Progenitor cell of endocrine pancreas (in vitro differentiated cells): ENCODE measurements around the gene LGALS3BP. TPM values are rescaled to one million over a fixed set of nuclear protein-coding genes. Genes with fewer than 3 reads are reported as not detected.

ENCODE experiments used
- DNase-seq: peaks from one replicate; pipeline ENCODE4 v3.0.0; 2021; ENCODE audit warnings: low spot score; ENCODE audit not compliant: unreplicated experiment
- H3K27ac Mint-ChIP-seq: 2 replicates; pipeline ENCODE4 v1.8.0; 2021; ENCODE audit warnings: mild to moderate bottlenecking, moderate library complexity, mixed read lengths
- H3K27me3 Mint-ChIP-seq: 2 replicates; pipeline ENCODE4 v1.8.0; 2021; ENCODE audit warnings: mixed read lengths
- H3K36me3 Mint-ChIP-seq: 2 replicates; pipeline ENCODE4 v1.8.0; 2022; ENCODE audit warnings: mixed read lengths; ENCODE audit not compliant: insufficient read depth
- H3K4me1 Mint-ChIP-seq: 2 replicates; pipeline ENCODE4 v1.8.0; 2021; ENCODE audit warnings: low read depth, mixed read lengths
- H3K4me3 Mint-ChIP-seq: 2 replicates; pipeline ENCODE4 v1.8.0; 2021; ENCODE audit warnings: low read depth, mild to moderate bottlenecking, moderate library complexity, mixed read lengths
- H3K9me3 Mint-ChIP-seq: 2 replicates; pipeline ENCODE4 v1.8.0; 2021; ENCODE audit warnings: low read depth, mixed read lengths
- long read RNA-seq: library from polyadenylated mRNA; unstranded; transcript quantifications from one replicate; pipeline ENCODE4 v2.0.0, GENCODE V29; 2020
- total RNA-seq: library from RNA; stranded (reverse); gene quantifications from 2 replicates; pipeline ENCODE4 v1.2.1, GENCODE V29; 2021
- TF ChIP-seq, protein P1 (sequence below): fragments of 200-600 bp; sonication (generic); IDR thresholded peaks from one replicate; pipeline ENCODE4 v1.5.0; 2021; ENCODE audit warnings: antibody characterized with exemption, mild to moderate bottlenecking; ENCODE audit not compliant: unreplicated experiment

Gene LGALS3BP, protein sequence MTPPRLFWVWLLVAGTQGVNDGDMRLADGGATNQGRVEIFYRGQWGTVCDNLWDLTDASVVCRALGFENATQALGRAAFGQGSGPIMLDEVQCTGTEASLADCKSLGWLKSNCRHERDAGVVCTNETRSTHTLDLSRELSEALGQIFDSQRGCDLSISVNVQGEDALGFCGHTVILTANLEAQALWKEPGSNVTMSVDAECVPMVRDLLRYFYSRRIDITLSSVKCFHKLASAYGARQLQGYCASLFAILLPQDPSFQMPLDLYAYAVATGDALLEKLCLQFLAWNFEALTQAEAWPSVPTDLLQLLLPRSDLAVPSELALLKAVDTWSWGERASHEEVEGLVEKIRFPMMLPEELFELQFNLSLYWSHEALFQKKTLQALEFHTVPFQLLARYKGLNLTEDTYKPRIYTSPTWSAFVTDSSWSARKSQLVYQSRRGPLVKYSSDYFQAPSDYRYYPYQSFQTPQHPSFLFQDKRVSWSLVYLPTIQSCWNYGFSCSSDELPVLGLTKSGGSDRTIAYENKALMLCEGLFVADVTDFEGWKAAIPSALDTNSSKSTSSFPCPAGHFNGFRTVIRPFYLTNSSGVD
- 69.5 and 72.5 TPM in 2 replicates for total RNA-seq
- long read RNA-seq, transcript LGALS3BP-201 (6 exons, 2,405 nt) = major isoform, 141 of 152 reads
- long read RNA-seq, partial matches to known transcripts = 2 of 152 reads
- long read RNA-seq, other reads (novel, unspliced or antisense) = 5 of 152 reads

DNA sequence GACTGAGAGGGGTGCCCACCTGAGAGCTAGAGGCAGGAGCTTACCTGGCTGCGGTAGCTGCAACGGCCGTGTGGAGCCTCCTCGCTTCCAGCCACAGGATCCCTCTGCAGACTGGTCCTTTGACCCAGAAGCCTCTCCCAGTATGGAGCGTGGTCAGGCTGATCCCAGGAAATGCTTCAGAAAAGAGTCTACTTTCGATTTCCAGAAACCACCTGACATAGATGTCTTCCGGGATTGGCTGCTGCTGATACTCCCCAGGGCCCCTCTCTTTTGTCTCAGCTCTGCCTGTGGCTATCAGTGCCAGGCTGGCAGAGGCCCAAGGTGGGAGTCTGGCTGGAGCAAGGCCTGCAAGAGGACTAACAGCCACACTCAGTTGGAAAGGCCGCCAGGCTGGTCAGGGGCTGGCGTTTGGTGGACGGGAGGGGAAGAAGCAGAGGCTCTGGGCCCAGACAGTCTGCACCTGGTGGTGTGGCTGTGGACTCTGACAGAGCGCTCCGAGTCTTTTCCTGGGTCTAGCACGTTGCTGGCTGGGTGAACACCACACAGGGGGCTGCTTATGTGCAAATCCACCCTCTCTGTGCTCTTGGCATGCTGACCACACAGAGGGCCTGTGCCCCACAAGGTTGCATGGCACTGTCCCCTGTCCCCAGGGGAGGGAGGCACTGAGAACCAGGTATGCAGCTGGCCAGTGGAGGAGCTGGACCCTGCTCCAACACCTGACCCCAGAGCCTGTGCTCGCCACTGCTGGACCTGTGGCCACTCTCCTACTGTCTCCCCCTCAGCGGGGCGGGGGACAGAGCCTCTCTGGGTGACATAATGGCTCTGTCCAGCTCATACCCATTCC is at the start of gene LGALS3BP:
LGALS3BP (minus strand) TSS at position 144 of the 844 bp plus-strand sequence. CDS start 2,732 bp downstream, outside the sequence.
- H3K4me3 Mint-ChIP-seq = peak within 1 kb of the TSS; percentile 40
- H3K36me3 Mint-ChIP-seq = no peaks in the 10 kb centered on the region
- H3K9me3 Mint-ChIP-seq = no peaks in the 10 kb centered on the region
- peak; percentile 19 for DNase-seq
- no peaks in the 10 kb centered on the region for H3K27me3 Mint-ChIP-seq
- TF ChIP-seq, protein P1, sequence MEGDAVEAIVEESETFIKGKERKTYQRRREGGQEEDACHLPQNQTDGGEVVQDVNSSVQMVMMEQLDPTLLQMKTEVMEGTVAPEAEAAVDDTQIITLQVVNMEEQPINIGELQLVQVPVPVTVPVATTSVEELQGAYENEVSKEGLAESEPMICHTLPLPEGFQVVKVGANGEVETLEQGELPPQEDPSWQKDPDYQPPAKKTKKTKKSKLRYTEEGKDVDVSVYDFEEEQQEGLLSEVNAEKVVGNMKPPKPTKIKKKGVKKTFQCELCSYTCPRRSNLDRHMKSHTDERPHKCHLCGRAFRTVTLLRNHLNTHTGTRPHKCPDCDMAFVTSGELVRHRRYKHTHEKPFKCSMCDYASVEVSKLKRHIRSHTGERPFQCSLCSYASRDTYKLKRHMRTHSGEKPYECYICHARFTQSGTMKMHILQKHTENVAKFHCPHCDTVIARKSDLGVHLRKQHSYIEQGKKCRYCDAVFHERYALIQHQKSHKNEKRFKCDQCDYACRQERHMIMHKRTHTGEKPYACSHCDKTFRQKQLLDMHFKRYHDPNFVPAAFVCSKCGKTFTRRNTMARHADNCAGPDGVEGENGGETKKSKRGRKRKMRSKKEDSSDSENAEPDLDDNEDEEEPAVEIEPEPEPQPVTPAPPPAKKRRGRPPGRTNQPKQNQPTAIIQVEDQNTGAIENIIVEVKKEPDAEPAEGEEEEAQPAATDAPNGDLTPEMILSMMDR = no peak
- peak within 1 kb of the TSS; percentile 81 for H3K27ac Mint-ChIP-seq
- H3K4me1 Mint-ChIP-seq = peaks cover 3% of the 10 kb centered on the region

DNA sequence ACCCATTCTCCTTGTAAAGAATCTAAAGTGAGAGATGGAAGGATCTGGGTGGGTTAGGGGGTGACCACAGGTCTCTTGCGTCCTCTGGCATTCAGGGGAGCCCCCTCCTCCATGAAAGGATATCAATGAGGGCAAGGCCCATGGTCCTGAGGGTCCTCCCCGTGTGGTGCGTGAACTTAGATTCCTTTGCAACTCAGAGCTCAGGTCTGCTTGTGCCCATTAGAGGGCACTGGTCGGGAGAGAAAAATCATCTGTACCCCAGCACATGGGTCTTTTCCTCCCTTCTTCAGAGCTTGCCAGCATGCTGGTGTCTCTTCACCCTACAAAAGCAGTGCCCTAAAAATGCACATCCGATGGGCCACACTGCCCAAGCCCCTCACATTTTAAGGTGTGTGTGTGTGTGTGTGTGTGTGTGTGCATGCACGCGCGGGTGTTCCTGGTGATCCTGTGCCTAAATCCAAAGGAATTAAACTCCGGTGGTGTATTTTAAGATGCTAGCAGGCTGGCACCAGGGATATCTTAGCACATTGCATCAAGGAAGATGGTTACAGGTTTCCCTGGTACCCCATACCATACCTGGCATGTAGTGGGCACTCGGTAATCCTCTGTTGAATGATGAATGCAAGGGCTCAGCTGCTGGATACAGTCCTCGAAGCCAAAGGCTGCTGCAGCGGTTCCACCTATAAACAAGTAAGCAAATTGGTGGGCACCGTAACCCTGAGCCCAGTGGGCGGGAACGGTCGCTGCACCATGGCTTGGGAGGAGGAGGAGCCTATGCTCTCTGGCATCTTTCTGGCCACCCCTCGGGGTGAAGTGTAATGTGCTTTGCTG is 49.0 kb upstream of the LGALS3BP start:
- H3K27me3 Mint-ChIP-seq = peaks cover 60% of the 10 kb centered on the region
- H3K4me1 Mint-ChIP-seq = peaks cover 8% of the 10 kb centered on the region
- no peaks in the 10 kb centered on the region for H3K36me3 Mint-ChIP-seq
- H3K9me3 Mint-ChIP-seq = no peaks in the 10 kb centered on the region
- no peak overlapping the region for H3K4me3 Mint-ChIP-seq
- TF ChIP-seq, protein P1 = peak; percentile 11
- H3K27ac Mint-ChIP-seq = no peak overlapping the region
- no peak for DNase-seq

DNA sequence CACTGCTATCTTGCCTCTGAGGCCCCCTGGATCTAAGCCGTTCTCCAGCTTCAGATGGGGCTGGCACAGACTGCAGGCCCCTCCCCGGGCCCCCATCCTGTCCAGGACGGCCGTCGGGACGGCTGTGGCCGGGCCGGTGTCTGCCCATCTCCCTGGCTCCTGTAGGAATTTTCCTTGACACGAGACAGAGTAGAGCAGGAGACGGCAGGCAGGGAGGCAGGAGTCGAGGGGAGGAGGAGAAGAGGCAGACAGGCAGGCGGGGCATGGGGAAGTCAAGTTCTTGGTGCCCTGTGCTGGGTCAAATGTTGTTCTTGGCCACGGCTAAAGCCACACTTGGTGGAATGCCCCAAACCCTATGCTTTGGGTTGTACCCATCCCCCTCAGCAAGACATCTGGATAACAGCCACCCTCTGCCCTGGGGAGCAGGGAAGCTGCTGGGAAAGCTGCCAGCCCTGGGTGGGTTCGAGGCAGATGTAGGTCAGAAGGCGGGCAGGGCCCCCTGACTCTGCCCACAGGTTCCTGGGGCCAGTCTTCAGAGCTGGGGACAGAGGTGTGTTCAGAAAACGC is 48.3 kb upstream of the LGALS3BP start:
- H3K27ac Mint-ChIP-seq = no peak overlapping the region
- no peaks in the 10 kb centered on the region for H3K36me3 Mint-ChIP-seq
- peaks cover 8% of the 10 kb centered on the region for H3K4me1 Mint-ChIP-seq
- DNase-seq = no peak
- peaks cover 66% of the 10 kb centered on the region for H3K27me3 Mint-ChIP-seq
- TF ChIP-seq, protein P1 = no peak
- no peak overlapping the region for H3K4me3 Mint-ChIP-seq
- no peaks in the 10 kb centered on the region for H3K9me3 Mint-ChIP-seq

DNA sequence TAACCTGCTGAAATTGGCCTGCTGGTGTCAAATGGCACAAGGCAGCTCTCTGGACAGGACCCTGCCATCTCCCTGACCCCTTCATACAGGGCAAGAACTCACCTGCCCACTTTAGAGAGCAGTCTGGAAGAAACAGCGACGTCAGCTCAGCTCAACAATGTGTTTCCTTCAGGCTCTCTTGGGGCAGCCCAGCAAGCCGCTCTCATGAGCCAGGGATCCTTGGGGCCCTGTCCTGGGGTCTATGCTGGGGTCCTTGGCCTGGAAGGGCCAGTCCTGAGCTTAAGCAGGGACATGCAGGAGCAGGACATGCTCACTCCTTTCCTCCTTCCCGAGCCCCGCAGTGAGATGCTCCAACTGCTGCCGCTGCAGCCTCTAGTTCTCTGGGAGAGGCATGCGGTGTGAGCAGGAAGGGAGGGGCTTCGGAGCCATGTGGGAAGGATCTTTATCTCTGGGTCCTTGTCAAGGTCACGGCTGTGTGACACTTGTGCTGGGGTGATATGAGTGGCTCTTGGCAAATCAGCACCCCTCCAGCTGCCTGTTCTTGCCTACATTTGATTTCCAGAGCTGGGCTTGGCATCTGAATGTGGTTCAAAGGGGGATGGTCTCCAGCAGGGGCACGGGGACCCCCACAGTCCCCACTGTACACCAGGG is 47.7 kb upstream of the LGALS3BP start:
- TF ChIP-seq, protein P1 = no peak
- DNase-seq = no peak
- no peaks in the 10 kb centered on the region for H3K36me3 Mint-ChIP-seq
- H3K9me3 Mint-ChIP-seq = no peaks in the 10 kb centered on the region
- peaks cover 8% of the 10 kb centered on the region for H3K4me1 Mint-ChIP-seq
- H3K27ac Mint-ChIP-seq = no peak overlapping the region
- H3K27me3 Mint-ChIP-seq = peaks cover 72% of the 10 kb centered on the region
- no peak overlapping the region for H3K4me3 Mint-ChIP-seq
